GM21737 (cell line): ENCODE results near the gene CSDE1.

Source experiments
- ATAC-seq: cut with Tn5 transposase; IDR thresholded peaks from one replicate; pipeline ENCODE4 v1.9.1; 2021; ENCODE audit warnings: mild to moderate bottlenecking, moderate library complexity; ENCODE audit not compliant: unreplicated experiment

The CSDE1 gene

GRCh38 chr1:114750780-114751179 lies 7.0 kb downstream of the CSDE1 start:
- ATAC-seq: no peak

GRCh38 chr1:114749835-114750234 lies 7.9 kb downstream of the CSDE1 start:
- ATAC-seq: no peak

- no peak for ATAC-seq
Measured at GRCh38 chr1:114746450-114747121, 11.2 kb downstream of the CSDE1 start.

- no peak for ATAC-seq
Measured at GRCh38 chr1:114745291-114745690, 12.5 kb downstream of the CSDE1 start.

- no peak for ATAC-seq
Measured at GRCh38 chr1:114741963-114742746, 15.6 kb downstream of the CSDE1 start.

- ATAC-seq: no peak
Measured at GRCh38 chr1:114740331-114740730, 17.5 kb downstream of the CSDE1 start.

GRCh38 chr1:114737314-114737849 lies 20.4 kb downstream of the CSDE1 start:
- no peak for ATAC-seq

- ATAC-seq: no peak
Measured at GRCh38 chr1:114735479-114735878, 22.3 kb downstream of the CSDE1 start.

GRCh38 chr1:114729782-114730181 lies 28.0 kb downstream of the CSDE1 start:
- ATAC-seq: no peak

GRCh38 chr1:114728553-114728952 lies 29.2 kb downstream of the CSDE1 start:
- no peak for ATAC-seq

GRCh38 chr1:114725230-114725629 lies 32.6 kb downstream of the CSDE1 start:
- ATAC-seq: no peak

GRCh38 chr1:114723915-114724314 lies 33.9 kb downstream of the CSDE1 start:
- ATAC-seq: no peak

GRCh38 chr1:114723457-114723856 lies 34.3 kb downstream of the CSDE1 start:
- ATAC-seq: no peak

GRCh38 chr1:114720492-114720891 lies 37.3 kb downstream of the CSDE1 start:
- ATAC-seq: no peak

- no peak for ATAC-seq
Measured at GRCh38 chr1:114719424-114719787, 38.4 kb downstream of the CSDE1 start.

- no peak for ATAC-seq
Measured at GRCh38 chr1:114718661-114719423, 38.9 kb downstream of the CSDE1 start.

- peak; percentile 96 for ATAC-seq
Measured at GRCh38 chr1:114716304-114717170, 41.2 kb downstream of the CSDE1 start, which contains the start of gene NRAS. TSS of gene NRAS (minus strand) at chr1:114716771. CDS start at chr1:114716160, 611 bp downstream.

GRCh38 chr1:114715952-114716303 lies 41.9 kb downstream of the CSDE1 start:
- ATAC-seq: peak; percentile 5

GRCh38 chr1:114712977-114713376 lies 44.8 kb downstream of the CSDE1 start:
- no peak for ATAC-seq

- ATAC-seq: no peak
Measured at GRCh38 chr1:114710360-114710759, 47.4 kb downstream of the CSDE1 start.
